ENCODE measurements around the gene OIT3.

OIT3 gene

DNA sequence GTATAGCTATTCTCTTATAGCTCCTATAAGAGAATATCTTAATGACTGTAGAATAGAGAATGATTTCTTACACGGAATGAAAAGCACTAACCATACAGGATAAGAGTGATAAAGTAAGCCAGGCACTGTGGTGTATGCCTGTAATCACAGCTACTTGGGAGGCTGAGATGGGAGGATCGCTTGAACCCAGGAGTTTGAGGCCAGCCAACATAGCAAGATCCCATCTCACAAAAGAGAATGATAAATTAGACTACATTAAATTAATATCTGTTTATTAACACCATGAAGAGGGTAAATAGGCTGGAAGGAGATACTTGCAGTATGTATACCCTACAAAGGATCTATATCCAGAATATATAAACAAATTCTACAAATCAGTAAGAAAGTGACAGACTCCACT, 12.2 kb upstream of the OIT3 start:
- no peak overlapping the region for H3K4me3 ChIP-seq (ENCODE audit: low read depth, low read length)
- TF ChIP-seq, protein P1, sequence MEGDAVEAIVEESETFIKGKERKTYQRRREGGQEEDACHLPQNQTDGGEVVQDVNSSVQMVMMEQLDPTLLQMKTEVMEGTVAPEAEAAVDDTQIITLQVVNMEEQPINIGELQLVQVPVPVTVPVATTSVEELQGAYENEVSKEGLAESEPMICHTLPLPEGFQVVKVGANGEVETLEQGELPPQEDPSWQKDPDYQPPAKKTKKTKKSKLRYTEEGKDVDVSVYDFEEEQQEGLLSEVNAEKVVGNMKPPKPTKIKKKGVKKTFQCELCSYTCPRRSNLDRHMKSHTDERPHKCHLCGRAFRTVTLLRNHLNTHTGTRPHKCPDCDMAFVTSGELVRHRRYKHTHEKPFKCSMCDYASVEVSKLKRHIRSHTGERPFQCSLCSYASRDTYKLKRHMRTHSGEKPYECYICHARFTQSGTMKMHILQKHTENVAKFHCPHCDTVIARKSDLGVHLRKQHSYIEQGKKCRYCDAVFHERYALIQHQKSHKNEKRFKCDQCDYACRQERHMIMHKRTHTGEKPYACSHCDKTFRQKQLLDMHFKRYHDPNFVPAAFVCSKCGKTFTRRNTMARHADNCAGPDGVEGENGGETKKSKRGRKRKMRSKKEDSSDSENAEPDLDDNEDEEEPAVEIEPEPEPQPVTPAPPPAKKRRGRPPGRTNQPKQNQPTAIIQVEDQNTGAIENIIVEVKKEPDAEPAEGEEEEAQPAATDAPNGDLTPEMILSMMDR (IDR thresholded peaks at IDR 0.05; ENCODE audit: low read depth, low read length): no peak
- no peaks in the 10 kb centered on the region; the same call in 1 of the 2 replicates for H3K27me3 ChIP-seq
- no peak for DNase-seq
- no peaks in the 10 kb centered on the region for H3K36me3 ChIP-seq
- no peaks in the 10 kb centered on the region for H3K9me3 ChIP-seq
- no peaks in the 10 kb centered on the region for H3K4me1 ChIP-seq

DNA sequence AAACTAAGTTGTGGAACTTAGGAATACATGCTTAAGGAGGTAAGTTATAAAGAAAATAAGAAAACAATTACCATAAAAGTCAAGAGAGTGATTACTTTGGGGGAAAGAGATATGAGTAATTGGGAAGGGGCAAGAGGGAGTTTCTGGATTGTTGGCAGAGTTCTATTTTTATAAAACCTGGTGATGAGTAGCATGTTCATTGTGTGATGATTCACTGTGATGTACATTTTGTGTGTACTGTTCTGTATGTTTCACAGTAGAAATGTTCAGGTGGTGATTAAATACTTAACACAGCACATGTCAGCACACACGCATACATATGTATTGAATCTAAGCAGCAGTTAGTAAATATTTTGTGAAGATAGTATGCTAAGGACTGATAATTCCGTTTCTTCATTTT, 9.7 kb upstream of the OIT3 start:
- no peak for DNase-seq
- no peaks in the 10 kb centered on the region; the same call in 1 of the 2 replicates for H3K27me3 ChIP-seq
- TF ChIP-seq, protein P1 (IDR thresholded peaks at IDR 0.05; ENCODE audit: low read depth, low read length): no peak
- no peaks in the 10 kb centered on the region for H3K9me3 ChIP-seq
- no peaks in the 10 kb centered on the region for H3K36me3 ChIP-seq
- H3K4me3 ChIP-seq (ENCODE audit: low read depth, low read length): no peak overlapping the region
- no peaks in the 10 kb centered on the region for H3K4me1 ChIP-seq

DNA sequence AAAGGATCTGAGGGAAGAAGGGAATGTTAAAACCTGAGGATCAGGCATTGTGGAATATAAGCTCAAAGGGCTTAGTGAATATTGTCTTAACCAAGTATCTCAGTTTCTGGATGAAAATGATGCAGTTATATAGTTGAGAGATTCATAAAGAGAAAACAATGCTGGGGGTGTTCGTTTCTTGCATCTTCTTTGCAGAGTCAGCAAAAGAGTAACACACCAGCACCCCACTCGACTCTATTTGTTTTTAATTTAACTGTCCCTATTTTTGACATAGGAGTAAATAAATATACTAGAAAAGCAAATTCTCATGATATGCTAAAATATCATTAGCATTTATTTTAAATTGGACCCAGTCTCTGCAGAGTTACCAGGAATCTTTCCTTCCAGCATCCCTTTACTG, 7.6 kb upstream of the OIT3 start:
- TF ChIP-seq, protein P1 (IDR thresholded peaks at IDR 0.05; ENCODE audit: low read depth, low read length): no peak
- Histone ChIP-seq H3K4me1 (no peaks in the 10 kb centered on the region), H3K4me3 (ENCODE audit: low read depth, low read length) (no peak overlapping the region), H3K36me3 (no peaks in the 10 kb centered on the region), H3K27me3 (no peaks in the 10 kb centered on the region; the same call in 1 of the 2 replicates), H3K9me3 (no peaks in the 10 kb centered on the region)
- DNase-seq: no peak

DNA sequence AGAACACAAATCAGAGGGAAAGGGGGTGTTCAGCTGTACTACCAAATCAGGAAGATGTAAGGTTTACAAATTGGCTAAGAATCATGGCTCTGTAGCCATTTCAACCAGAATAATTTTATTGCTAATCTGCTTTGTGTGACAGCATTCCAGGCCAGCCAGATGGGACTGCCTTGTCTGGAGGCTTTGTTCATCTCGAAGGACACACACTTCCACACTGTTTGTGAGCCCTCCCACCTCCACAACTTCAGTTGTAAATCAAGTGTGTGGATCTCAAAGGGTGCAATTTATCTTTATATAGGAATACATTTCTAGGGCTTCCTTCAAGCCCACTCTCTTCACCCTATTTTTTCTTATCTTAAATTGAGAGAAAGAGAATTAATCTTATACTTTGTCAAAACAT, 6.9 kb upstream of the OIT3 start:
- Histone ChIP-seq H3K4me1 (no peaks in the 10 kb centered on the region), H3K4me3 (ENCODE audit: low read depth, low read length) (no peak overlapping the region), H3K9me3 (no peaks in the 10 kb centered on the region), H3K27me3 (no peaks in the 10 kb centered on the region; the same call in 1 of the 2 replicates), H3K36me3 (no peaks in the 10 kb centered on the region)
- DNase-seq: no peak
- TF ChIP-seq, protein P1 (IDR thresholded peaks at IDR 0.05; ENCODE audit: low read depth, low read length): no peak

DNA sequence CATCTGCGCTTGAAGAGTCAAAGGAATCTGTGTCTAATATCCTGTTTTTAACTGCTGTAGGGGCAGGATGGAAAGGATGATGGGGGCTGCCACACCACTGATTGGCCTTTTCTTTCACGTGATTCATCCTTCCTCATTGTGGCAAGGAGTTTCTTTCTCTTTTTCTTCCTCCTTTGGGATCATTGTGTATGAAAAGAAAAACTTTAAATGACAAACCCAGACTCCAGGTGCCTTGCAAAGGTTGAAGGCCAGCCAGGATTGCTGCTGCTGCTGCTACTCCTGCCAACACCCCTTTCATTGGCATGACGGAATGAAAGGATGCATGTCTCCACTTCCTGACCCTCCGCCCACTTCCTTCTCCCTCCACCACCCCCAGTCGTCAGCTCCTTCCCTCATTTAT, 6.5 kb upstream of the OIT3 start:
- TF ChIP-seq, protein P1 (IDR thresholded peaks at IDR 0.05; ENCODE audit: low read depth, low read length): no peak
- no peaks in the 10 kb centered on the region for H3K36me3 ChIP-seq
- no peaks in the 10 kb centered on the region; the same call in 1 of the 2 replicates for H3K27me3 ChIP-seq
- no peak for DNase-seq
- no peak overlapping the region for H3K4me3 ChIP-seq (ENCODE audit: low read depth, low read length)
- H3K9me3 ChIP-seq: no peaks in the 10 kb centered on the region
- H3K4me1 ChIP-seq: no peaks in the 10 kb centered on the region

DNA sequence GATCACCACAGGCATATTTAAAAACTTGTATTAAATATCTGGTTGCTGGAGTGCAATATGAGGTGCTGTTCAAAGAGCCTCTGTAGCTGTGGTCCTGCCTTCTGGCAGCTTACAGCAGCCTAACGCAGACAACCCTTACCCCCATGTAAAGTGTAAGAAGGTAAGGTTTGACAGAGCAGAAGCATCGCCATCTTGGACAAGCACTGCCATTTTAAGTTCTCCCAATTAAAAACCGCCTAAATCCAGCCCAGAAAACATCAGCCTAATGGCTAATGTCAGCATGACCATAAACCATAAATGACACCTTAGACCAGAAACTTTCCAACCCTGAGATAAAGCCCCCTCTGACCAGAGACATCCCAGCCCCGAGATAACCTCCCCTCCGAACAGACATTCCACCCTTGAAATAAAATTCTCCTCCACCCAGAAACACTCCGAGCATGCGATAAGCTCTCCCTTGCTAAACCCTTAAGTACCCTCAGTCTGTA, 5.3 kb upstream of the OIT3 start:
- H3K36me3 ChIP-seq: no peaks in the 10 kb centered on the region
- TF ChIP-seq, protein P1 (IDR thresholded peaks at IDR 0.05; ENCODE audit: low read depth, low read length): no peak
- DNase-seq: no peak
- H3K9me3 ChIP-seq: no peaks in the 10 kb centered on the region
- H3K4me3 ChIP-seq (ENCODE audit: low read depth, low read length): no peak overlapping the region
- no peaks in the 10 kb centered on the region for H3K4me1 ChIP-seq
- no peaks in the 10 kb centered on the region; the same call in 1 of the 2 replicates for H3K27me3 ChIP-seq
